ACHN (cell line): Measurements from ENCODE around the gene MMP2.
A peak's percentile ranks its signal among the peaks of the same experiment; 100 is the strongest.

ENCODE experiments used
- DNase-seq: peaks from one replicate; pipeline ENCODE4 v3.0.0-alpha.2; 2015
- in situ Hi-C: cut with HindIII; loops from 2 replicates; pipeline ENCODE4 v1.10.0; 2017; ENCODE audit warnings: low sequenced_read_pairs, low pct_ligation_motif_present, low pct_unique_long_range_greater_than_20kb

Gene MMP2

DNA sequence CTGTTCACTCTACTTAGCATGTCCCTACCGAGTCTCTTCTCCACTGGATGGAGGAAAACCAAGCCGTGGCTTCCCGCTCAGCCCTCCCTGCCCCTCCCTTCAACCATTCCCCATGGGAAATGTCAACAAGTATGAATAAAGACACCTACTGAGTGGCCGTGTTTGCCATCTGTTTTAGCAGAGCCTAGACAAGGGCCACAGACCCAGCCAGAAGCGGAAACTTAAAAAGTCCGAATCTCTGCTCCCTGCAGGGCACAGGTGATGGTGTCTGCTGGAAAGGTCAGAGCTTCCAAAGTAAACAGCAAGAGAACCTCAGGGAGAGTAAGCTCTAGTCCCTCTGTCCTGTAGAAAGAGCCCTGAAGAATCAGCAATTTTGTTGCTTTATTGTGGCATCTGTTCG is 27.1 kb downstream of the MMP2 start:
- no peak for DNase-seq
- in situ Hi-C loops, result no loop called here

DNA sequence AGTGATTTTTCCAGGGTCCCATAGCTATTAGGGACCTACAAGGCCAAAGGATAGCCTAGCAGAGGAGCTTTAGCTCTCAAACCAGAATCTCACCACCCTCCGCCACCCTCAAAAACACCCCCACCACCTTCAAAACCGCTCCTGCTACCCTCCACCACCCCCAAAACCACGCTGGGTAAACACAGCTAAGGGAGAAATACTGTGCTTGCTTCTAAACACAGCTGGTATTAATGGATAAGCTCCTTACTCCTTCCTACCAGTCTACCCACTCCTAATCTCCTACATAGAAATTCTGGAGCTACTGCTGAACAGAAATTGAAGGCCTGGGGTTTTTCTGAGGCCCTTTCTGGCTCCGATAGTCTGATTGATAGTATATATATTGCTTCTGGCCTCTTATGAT is 27.7 kb downstream of the MMP2 start:
- no peak for DNase-seq
- in situ Hi-C loops, result no loop called here

DNA sequence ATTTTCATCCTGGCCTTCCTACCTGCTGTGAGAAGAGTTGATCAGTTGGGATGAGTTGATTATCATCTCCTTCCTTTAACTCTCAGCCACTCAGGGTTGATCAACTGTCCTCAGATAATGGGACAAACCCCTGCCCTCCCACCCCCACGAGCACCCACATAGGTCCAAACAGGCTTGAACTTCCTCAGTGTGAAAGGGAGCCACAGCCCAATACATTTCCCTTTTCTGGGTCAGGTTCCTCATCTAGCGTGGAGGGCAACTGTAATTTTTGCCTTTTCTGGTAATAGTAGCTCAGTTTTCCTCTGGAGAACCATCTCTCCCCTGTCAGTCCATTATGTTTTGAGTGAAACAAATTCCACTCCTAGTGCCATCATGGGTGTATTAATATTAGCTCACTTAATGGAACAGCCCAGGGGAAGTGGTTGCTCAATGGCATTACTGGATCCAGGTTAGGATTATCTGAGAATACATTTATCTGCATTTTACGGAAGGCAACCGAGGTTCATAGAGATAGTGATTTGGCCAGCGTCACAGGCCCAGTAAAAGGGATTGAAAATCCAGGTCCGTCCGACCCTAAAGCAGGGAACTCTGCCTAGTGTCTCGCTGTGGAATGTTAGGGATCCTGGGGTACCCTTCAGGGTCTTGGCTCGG is 29.4 kb downstream of the MMP2 start:
- in situ Hi-C loops, result no loop called here
- DNase-seq, result no peak

DNA sequence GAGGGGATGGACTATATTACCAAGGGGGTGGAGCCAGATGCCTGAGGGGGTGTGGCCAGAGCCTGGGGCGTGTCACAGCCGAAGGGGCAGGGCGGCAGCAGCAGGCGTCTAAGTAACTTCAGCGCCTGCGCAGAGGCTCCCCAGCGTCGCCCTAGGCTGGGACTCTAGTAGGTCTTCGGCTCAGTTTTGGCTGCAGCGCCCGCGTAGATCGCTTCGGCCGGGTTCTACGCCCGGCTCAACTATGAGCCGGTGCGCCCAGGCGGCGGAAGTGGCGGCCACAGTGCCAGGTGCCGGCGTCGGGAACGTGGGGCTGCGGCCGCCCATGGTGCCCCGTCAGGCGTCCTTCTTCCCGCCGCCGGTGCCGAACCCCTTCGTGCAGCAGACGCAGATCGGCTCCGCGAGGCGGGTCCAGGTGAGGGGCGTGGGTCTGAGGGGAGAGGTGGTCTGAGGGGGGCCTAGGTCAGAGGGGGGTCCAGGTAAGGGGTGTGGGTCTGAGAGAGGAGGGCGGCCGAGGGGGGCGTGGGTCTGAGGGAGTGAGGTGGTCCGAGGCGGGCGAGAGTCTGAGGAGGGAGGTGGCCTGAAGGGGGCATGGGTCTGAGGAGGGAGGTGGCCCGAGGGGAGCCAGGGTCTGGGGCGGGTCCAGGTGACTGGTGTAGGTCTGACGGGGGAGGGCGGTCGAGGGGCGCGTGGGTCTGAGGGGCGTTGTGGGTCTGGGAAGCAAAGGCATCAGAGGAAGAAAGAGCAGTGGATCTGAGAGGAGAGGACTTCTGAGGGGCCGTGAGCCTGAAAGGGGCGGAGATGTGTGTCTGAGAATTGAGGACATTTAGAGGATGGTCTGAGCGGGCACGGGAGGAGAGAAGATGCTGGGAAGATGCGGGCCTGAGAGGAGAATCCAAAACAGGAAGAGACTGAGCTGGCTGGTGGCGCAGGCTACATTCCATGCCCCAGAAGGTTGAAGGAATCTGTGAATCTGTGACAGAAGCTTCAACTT is 30.2 kb downstream of the MMP2 start, which contains the start of gene LPCAT2:
LPCAT2 (plus strand) TSS at position 132 of the 991 bp plus-strand sequence; CDS start at position 242, 110 bp downstream.
- DNase-seq, result no peak
- in situ Hi-C loops, result no loop called here

DNA sequence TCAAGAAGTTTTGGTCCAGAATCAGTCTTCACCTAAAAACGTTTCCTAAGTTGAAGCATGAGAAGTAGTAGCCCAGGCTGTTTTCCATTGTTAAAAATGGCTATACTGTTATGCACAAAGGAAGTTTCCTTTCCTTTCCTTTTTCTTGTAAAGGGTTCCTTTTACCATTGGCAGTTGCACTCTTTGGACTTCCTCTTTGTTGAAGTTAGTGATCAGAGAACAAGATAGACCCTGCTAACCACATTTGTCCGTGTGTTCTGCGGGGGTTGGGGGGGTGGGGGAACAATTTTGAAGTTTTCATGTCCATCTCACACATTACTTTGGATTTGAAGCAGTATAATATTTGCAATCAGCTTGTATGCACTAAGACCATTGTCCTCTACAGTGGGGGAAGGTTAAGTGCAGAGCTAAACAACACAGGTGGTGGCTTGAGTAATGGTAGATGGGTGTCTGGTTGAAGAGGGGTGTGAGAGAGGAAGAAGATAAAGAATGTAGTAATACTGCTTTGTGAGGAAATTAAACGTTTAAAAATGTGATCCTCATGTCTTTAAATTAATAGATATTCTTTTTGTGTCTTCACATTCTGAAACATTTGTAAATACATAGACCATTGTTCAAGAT is 31.3 kb downstream of the MMP2 start:
- no peak for DNase-seq
- in situ Hi-C loops, result no loop called here

DNA sequence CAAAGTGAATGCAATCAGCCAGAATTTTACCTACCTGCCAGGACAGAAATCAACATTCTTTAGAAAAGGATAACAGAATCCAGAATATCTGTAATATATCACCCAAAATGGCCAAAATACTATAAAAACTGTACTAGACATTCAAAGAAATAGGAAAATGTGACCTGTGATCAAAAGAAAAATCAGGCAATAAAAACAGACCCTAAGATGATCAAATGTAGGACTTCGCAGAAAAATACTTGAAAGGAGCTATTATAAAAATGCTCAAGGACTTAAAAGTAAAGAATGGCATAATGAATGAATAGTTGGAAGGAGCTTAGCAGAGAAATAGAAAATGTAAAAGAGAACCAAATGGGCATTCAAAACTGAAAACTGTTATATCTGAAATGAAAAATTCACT is 33.9 kb downstream of the MMP2 start:
- in situ Hi-C loops, result no loop called here
- no peak for DNase-seq

DNA sequence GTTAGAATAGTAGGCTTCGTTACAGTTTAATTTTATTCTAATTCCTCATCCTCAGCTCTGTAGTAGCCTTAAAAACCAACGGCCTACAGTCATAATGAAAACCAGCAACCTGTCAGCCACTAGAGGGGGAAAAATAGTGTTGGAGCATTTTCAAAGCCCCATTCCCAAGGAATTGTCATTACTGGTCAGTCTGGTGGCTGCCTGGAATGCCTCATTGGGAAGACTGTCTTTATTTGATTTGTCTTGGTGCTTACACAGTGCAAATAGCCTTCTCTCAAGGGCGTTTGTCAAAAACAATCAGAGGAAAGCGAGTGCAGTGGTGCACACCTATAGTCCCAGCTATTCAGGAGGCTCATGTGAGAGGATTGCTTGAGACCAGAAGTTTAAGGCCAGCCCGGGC is 34.6 kb downstream of the MMP2 start:
- no peak for DNase-seq
- in situ Hi-C loops, result no loop called here

DNA sequence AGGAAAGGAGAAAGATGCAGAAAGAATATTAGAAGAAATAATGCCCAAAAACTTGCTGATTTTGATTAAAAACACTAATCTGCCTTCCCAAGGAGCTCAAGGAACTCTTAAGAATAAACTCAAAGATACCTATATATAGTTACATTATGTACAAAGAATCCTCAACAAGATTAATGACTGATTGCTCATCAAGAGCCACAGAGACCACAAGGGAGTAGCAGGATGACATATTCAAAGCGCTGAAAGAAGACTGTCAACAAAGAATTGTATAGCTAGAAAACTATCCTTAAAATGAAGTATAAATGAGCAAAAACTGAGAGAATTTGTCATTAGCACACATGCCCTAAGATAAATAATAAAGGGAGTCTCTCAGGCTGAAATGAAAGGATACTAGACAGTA is 36.1 kb downstream of the MMP2 start:
- in situ Hi-C loops, result no loop called here
- DNase-seq, result no peak

DNA sequence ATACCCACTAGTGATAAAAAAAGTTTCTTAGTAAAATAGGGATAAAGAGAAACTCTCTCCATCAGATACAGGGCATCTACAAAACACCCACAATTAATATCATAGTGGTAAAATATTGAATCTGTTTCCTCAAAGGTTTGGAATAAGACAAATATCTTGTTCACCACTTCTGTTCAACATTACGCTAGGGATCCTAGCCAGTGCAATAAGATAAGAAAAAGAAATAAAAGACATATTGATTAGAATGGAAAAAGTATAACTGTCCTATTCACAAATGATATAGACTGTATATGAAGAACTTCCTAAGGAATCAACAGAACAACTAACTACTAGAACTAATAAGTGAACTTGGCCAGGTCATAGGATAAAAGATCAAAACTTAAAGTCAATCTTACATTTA is 42.8 kb downstream of the MMP2 start:
- in situ Hi-C loops, result no loop called here
- DNase-seq, result no peak

DNA sequence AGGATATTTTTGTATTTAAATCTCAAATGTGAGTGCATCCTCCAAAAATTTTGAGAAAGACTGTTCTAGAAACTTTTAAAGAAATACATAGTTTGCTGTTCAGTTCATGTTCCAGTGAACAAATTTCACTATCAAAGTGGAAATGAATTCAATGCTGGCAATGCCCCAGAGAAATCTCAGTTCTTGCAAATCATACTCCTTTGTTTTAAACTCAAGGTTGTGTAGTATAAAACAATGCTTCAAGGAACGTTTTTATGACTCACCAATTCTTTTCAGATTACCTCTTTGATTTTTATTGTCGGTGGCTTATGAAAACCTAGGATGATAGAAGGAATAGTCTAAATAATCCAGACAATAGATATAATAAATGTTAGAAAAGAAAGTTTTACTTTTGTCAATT is 47.4 kb downstream of the MMP2 start:
- DNase-seq, result no peak
- in situ Hi-C loops, result no loop called here

DNA sequence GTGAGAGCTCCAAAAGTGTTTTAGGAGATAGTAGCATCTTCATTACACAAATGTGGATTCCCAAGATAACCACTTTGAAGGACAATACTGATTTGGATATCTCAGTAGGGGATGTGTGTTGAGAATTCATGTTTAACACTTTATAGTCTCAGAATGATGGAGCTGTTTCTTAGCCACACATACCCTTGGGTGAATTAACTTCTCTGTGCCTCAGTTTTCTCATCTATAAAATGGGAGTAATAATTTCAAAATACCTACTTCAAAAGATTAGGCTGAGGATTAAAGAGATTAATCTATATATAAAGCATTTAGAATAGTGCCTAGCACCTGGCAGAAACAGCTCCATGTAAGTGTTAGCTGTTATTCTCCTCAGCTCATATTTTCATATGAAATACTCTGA is 48.9 kb downstream of the MMP2 start:
- DNase-seq, result no peak
- in situ Hi-C loops, result no loop called here

DNA sequence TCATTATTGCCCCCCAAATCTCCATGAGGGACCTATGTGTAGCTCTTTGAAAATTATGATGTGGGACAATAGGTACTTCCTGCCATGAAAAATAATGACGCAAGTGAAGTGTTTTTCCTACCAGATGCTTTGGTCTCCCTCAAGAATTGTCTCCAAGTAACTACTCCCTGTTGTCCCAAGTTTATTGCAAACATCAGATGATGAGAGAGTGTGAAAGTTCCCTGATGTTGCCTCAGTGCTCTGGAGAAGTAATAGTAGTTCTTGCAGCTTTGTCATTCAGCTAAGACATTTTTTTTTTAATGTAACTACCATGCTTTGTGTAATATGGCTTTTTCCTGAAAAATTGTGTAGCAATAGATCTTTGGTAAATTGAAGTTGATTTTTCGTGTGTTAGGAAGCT is 50.0 kb downstream of the MMP2 start:
- DNase-seq, result no peak
- in situ Hi-C loops, result no loop called here

DNA sequence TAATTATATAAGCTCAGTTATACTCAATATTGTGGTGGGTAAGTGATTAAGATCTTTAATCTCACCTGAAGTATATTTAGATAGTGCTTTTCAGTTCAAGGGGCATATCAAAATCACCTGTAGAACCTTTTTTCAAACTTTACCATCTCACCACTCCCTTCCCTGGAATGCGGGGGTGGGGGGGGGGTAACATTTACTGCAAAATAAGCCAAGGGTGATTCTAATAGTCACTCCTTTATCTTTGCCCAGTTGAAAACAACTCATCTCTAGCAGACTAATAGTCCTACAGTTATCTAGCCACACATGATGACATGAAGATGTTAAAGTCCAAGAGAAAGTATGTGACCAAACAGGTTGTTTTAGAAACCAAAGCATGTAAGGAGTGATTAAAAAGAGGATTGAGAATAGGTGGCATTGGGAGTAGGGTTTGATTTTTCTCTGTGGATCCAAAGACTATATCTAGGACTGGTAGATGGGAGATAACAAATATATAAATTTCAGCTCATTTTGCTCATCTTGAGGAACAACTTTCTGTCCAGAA is 51.4 kb downstream of the MMP2 start:
- DNase-seq, result no peak
- in situ Hi-C loops, result no loop called here

DNA sequence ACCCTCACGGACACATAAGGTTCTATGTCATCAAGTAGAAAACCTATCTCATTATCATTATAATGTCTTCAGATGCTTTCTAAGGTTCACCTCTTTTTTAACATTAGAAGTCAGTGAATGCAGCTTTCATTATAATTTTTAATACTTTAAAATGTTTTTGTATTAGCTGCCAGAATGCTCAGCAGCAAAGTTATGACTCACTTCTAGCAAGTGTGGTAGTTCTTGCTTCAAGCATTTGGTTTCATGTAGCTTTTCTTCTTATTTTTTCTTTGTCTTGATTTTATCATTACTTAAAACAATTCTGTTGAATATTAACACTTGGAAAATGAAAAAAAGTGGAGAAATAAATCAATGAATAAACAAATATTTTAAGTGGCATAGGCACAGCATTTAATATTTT is 53.2 kb downstream of the MMP2 start:
- DNase-seq, result no peak
- in situ Hi-C loops, result no loop called here

DNA sequence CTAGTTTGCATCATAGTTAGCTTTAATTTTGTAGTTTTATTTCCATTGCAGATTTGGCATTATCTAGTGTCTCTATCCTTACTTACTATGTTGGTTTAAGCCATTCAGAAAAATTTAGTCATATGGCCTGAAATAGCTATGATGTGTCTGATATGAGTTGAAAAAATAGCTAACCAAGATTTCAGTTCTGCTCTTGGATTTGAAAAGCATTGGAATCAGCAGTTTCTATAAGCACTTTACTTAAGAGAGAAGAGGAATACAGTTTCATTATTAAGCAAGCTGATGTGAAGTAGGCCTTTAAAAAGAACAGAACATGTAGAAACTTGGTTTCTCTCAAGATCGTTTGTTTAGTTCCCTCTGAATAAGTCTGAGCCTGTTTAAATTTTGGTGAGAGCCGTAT is 55.8 kb downstream of the MMP2 start:
- in situ Hi-C loops, result no loop called here
- DNase-seq, result no peak

DNA sequence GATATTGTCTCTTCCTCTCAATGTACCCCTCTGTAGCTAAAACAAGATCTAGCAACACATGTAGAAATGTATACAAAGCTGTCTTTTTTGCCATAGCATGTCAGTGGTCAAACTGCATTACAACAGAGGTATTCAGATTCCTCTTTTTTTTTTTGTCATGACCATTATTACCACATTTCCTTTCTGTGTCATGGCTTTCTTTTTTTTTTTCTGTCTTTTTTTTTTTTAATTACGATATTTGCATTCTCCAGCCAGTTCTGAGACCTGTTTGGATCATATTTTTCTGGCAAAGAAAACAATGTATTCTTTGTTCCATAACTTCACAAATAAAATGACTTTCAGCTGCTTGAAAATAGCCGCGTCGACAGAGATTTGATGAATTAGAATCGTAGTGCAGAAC is 60.1 kb downstream of the MMP2 start:
- DNase-seq, result no peak
- in situ Hi-C loops, result no loop called here

DNA sequence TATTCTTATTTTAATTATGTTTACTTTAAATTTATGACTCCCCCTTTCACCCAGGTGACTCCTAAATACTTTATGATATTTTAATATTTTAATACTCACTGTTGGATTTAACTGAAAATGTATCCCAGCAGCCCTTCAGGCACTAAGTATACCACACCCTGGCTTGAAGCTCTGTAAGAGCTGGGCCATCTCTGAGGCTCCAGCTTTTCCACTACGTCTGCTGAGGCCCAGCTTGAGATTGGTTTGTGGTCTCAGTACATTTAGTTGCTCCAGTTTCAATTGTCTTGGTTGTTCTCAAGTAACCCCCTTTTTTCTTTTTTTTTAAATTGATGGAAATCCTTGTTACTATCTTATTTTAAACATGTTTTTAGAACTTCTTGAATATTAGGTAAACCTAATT is 60.5 kb downstream of the MMP2 start:
- in situ Hi-C loops, result no loop called here
- no peak for DNase-seq

DNA sequence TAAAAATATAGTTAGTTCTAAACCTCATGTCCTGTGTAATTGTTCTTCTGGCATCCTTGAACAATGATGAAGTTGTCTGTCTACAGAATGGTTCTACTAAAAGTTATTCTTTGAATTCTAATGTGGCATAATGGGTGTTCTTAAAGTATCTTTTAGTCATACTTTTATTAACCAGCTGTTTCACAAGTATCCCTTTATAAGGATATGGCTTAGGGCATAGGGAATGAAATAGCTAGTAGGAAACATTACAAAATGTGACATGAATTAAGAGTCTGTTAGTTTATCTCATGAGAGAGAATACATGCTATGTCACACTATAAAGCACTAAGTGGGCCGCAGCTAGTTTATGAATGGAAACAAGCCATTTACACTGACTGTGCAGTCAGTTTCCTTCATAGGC is 61.2 kb downstream of the MMP2 start:
- no peak for DNase-seq
- in situ Hi-C loops, result no loop called here

DNA sequence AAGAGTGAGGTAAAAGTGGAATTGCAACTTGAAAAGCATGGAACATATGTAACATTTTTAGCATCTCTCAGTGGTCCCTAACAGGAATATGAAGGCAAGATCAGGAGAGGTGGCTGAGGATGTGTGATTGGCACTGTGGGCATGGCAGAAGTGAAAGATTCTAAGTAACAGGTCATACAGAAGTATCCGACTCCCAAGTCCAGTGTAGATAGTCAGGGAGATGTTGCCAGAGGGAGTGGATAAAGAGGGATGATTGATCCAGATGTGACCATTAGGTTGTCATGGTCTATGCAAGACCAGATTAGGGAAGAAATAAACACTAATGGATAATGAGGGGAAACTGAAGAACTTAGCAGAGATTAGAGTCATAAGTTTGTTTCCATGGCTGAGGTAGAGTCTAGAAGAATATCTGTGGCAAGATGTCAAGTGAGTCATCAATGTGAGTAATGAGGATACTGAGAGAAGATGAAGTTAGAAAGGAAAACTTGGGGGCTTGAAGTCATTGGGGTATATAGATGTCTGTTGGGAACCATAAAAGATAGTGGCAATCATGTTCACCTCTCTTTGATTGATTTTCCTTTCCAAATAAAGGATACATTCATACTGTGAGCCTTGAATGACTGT is 63.6 kb downstream of the MMP2 start:
- DNase-seq, result peak; percentile 23
- in situ Hi-C loops, result no loop called here
